ENCODE results near the gene CEBPE. TPM values are rescaled to one million over a fixed set of nuclear protein-coding genes. Genes with fewer than 3 reads are reported as not detected.

CEBPE gene
- total RNA-seq, 1 experiment from 2014 or later = not detected

- DNase-seq (ENCODE audit: low read depth, low spot score) = peak; percentile 100
- in situ Hi-C loops (cut with HindIII; ENCODE audit: low pct_unique_long_range_greater_than_20kb, low sequenced_read_pairs) = no loop called here
These were observed 23.6 kb downstream of the CEBPE start, which contains the start of gene C14orf119 for GRCh38 chr14:23095196-23096108. Gene C14orf119 (plus strand): TSS chr14:23095505. CDS start chr14:23097659, 2,154 bp downstream.

GRCh38 chr14:23094666-23095195, 24.3 kb downstream of the CEBPE start, which contains the start of gene ACIN1:
Gene ACIN1 (minus strand): TSS chr14:23095136. CDS start chr14:23095112, 24 bp downstream.
- in situ Hi-C loops (cut with HindIII; ENCODE audit: low pct_unique_long_range_greater_than_20kb, low sequenced_read_pairs) = no loop called here

GRCh38 chr14:23093991-23094665, 24.9 kb downstream of the CEBPE start:
- in situ Hi-C loops (cut with HindIII; ENCODE audit: low pct_unique_long_range_greater_than_20kb, low sequenced_read_pairs) = no loop called here
- DNase-seq (ENCODE audit: low read depth, low spot score) = no peak

More at GRCh38 chr14:23094666-23095195, 24.3 kb downstream of the CEBPE start, which contains the start of gene ACIN1:
- peak; percentile 87 for DNase-seq (ENCODE audit: low read depth, low spot score)

- in situ Hi-C loops (cut with HindIII; ENCODE audit: low pct_unique_long_range_greater_than_20kb, low sequenced_read_pairs) = no loop called here
- no peak for DNase-seq (ENCODE audit: low read depth, low spot score)
These were observed 25.5 kb downstream of the CEBPE start for GRCh38 chr14:23093526-23093925.

GRCh38 chr14:23093104-23093503, 26.0 kb downstream of the CEBPE start:
- in situ Hi-C loops (cut with HindIII; ENCODE audit: low pct_unique_long_range_greater_than_20kb, low sequenced_read_pairs) = no loop called here

GRCh38 chr14:23091294-23092225, 27.5 kb downstream of the CEBPE start:
- in situ Hi-C loops (cut with HindIII; ENCODE audit: low pct_unique_long_range_greater_than_20kb, low sequenced_read_pairs) = no loop called here
- DNase-seq (ENCODE audit: low read depth, low spot score) = no peak

More at GRCh38 chr14:23093104-23093503, 26.0 kb downstream of the CEBPE start:
- DNase-seq (ENCODE audit: low read depth, low spot score) = no peak

- in situ Hi-C loops (cut with HindIII; ENCODE audit: low pct_unique_long_range_greater_than_20kb, low sequenced_read_pairs) = no loop called here
- no peak for DNase-seq (ENCODE audit: low read depth, low spot score)
These were observed 28.8 kb downstream of the CEBPE start for GRCh38 chr14:23090254-23090636.

- in situ Hi-C loops (cut with HindIII; ENCODE audit: low pct_unique_long_range_greater_than_20kb, low sequenced_read_pairs) = no loop called here
- no peak for DNase-seq (ENCODE audit: low read depth, low spot score)
These were observed 29.4 kb downstream of the CEBPE start for GRCh38 chr14:23089498-23090253.

GRCh38 chr14:23086565-23086964, 32.5 kb downstream of the CEBPE start:
- in situ Hi-C loops (cut with HindIII; ENCODE audit: low pct_unique_long_range_greater_than_20kb, low sequenced_read_pairs) = no loop called here
- DNase-seq (ENCODE audit: low read depth, low spot score) = no peak

GRCh38 chr14:23085458-23085857, 33.6 kb downstream of the CEBPE start:
- in situ Hi-C loops (cut with HindIII; ENCODE audit: low pct_unique_long_range_greater_than_20kb, low sequenced_read_pairs) = no loop called here
- DNase-seq (ENCODE audit: low read depth, low spot score) = no peak

- DNase-seq (ENCODE audit: low read depth, low spot score) = no peak
- in situ Hi-C loops (cut with HindIII; ENCODE audit: low pct_unique_long_range_greater_than_20kb, low sequenced_read_pairs) = no loop called here
These were observed 38.6 kb downstream of the CEBPE start for GRCh38 chr14:23080474-23080873.

- DNase-seq (ENCODE audit: low read depth, low spot score) = no peak
- in situ Hi-C loops (cut with HindIII; ENCODE audit: low pct_unique_long_range_greater_than_20kb, low sequenced_read_pairs) = no loop called here
These were observed 39.3 kb downstream of the CEBPE start for GRCh38 chr14:23079716-23080115.

GRCh38 chr14:23078692-23079116, 40.4 kb downstream of the CEBPE start:
- in situ Hi-C loops (cut with HindIII; ENCODE audit: low pct_unique_long_range_greater_than_20kb, low sequenced_read_pairs) = no loop called here
- peak; percentile 97 for DNase-seq (ENCODE audit: low read depth, low spot score)

GRCh38 chr14:23077962-23078361, 41.1 kb downstream of the CEBPE start:
- in situ Hi-C loops (cut with HindIII; ENCODE audit: low pct_unique_long_range_greater_than_20kb, low sequenced_read_pairs) = no loop called here
- no peak for DNase-seq (ENCODE audit: low read depth, low spot score)

- peak; percentile 65 for DNase-seq (ENCODE audit: low read depth, low spot score)
- in situ Hi-C loops (cut with HindIII; ENCODE audit: low pct_unique_long_range_greater_than_20kb, low sequenced_read_pairs) = no loop called here
These were observed 42.2 kb downstream of the CEBPE start for GRCh38 chr14:23076785-23077408.

- no peak for DNase-seq (ENCODE audit: low read depth, low spot score)
- in situ Hi-C loops (cut with HindIII; ENCODE audit: low pct_unique_long_range_greater_than_20kb, low sequenced_read_pairs) = no loop called here
These were observed 44.1 kb downstream of the CEBPE start for GRCh38 chr14:23074906-23075305.

Measured in SK-MEL-5 (cell line).